HCT116 (cell line): Measurements from ENCODE around the gene CHAF1B. TPM values are rescaled to one million over a fixed set of nuclear protein-coding genes. Genes with fewer than 3 reads are reported as not detected.

ENCODE experiments used
- ATAC-seq: fragments of 200-7000 bp; cut with Tn5 transposase; 2 replicates; pipeline ENCODE4 v1.9.1; 2020; ENCODE audit warnings: mild to moderate bottlenecking, moderate library complexity
- BruUV-seq: library from RNA; stranded (reverse); fragments of 400-500 nt; replicated peaks from 2 replicates; lab custom pipeline; 2021; lab: Mats Ljungman, UMichigan
- CTCF ChIA-PET: fragments of 300-600 bp; sonication (Branson Sonifier 250); formaldehyde crosslinking; loops from one replicate; lab custom pipeline; 2021; ENCODE audit warnings: antibody characterized with exemption; lab: Charles Lee
- POLR2A ChIA-PET: fragments of 300-600, 350-600 bp; sonication (Branson Sonifier 250); formaldehyde crosslinking; loops from one replicate; lab custom pipeline; 2021; ENCODE audit warnings: antibody characterized with exemption; lab: Charles Lee
- RAD21 ChIA-PET, 2 experiments: fragments of 300-600 bp; sonication (Branson Sonifier 250); formaldehyde crosslinking; loops; one replicate each; lab custom pipeline; 2023; ENCODE audit warnings: low total read pairs in 2 of 2; ENCODE audit not compliant: uncharacterized antibody in 2 of 2, unreplicated experiment in 2 of 2, low non-redundant PET in 1 of 2; lab: Charles Lee
- DNase-seq: peaks from one replicate; pipeline ENCODE4 v3.0.0-alpha.2; 2010; ENCODE audit warnings: low read depth, low spot score
- H2AFZ ChIP-seq: fragments of 200-600 bp; shearing (Covaris generic), sonication (generic); 2 replicates; pipeline ENCODE4 v1.6.1; 2017; ENCODE audit warnings: low read depth, mixed run types, mixed read lengths, antibody characterized with exemption, low read length; ENCODE audit not compliant: poor library complexity, severe bottlenecking
- H3K27ac ChIP-seq: 2 replicates; pipeline ENCODE4 v1.5.1; 2012; ENCODE audit warnings: low read depth, low read length
- H3K27me3 ChIP-seq: fragments of 200-600 bp; sonication (generic); 2 replicates; pipeline ENCODE4 v1.6.1; 2016; ENCODE audit warnings: mixed run types, low read length, mixed read lengths; ENCODE audit not compliant: insufficient read depth
- H3K36me3 ChIP-seq, 2 experiments: fragments of 200-500 bp in 1 of 2; fragments of 200-600 bp in 1 of 2; sonication (Bioruptor generic) in 1 of 2; sonication (generic) in 1 of 2; 2 replicates each; pipeline versions ENCODE4 v1.5.1 to v1.6.1; 2014 to 2016; ENCODE audit warnings: low read length in 2 of 2, inconsistent platforms in 1 of 2, mixed read lengths in 1 of 2, mixed run types in 1 of 2; ENCODE audit not compliant: insufficient read depth in 2 of 2, control insufficient read depth in 1 of 2
- H3K4me1 ChIP-seq, 2 experiments: fragments of 200-600 bp in 1 of 2; sonication (generic) in 1 of 2; 2 replicates each; pipeline versions ENCODE4 v1.5.1 to v1.6.1; 2012 to 2017; ENCODE audit warnings: low read length in 2 of 2, inconsistent platforms in 1 of 2, mild to moderate bottlenecking in 1 of 2, mixed read lengths in 1 of 2, mixed run types in 1 of 2, moderate library complexity in 1 of 2; ENCODE audit not compliant: insufficient read depth in 2 of 2, control insufficient read depth in 1 of 2
- H3K4me2 ChIP-seq: fragments of 200-600 bp; sonication (generic); 2 replicates; pipeline ENCODE4 v1.6.1; 2017; ENCODE audit warnings: mixed run types, low read length, mixed read lengths
- H3K4me3 ChIP-seq, 2 experiments: fragments of 200-600 bp in 1 of 2; sonication (generic) in 1 of 2; replicated peaks in 1 of 2; 2 replicates each; pipeline ENCODE4 v1.5.1; 2011 to 2016; ENCODE audit warnings: low read length in 2 of 2, control low read depth in 1 of 2, low read depth in 1 of 2, mild to moderate bottlenecking in 1 of 2, mixed read lengths in 1 of 2, mixed run types in 1 of 2
- H3K79me2 ChIP-seq: fragments of 200-600 bp; sonication (generic); 2 replicates; pipeline ENCODE4 v1.6.1; 2017; ENCODE audit warnings: mild to moderate bottlenecking, mixed run types, low read length, moderate library complexity, mixed read lengths; ENCODE audit not compliant: insufficient read depth
- H3K9ac ChIP-seq: fragments of 200-600 bp; sonication (generic); 2 replicates; pipeline ENCODE4 v1.6.1; 2016; ENCODE audit warnings: low read length, mixed read lengths
- H3K9me2 ChIP-seq: fragments of 200-600 bp; sonication (generic), shearing (Covaris generic); 2 replicates; pipeline ENCODE4 v1.6.1; 2017; ENCODE audit warnings: mixed run types, mild to moderate bottlenecking, moderate library complexity; ENCODE audit not compliant: insufficient read depth
- H3K9me3 ChIP-seq, 2 experiments: fragments of 200-500 bp in 1 of 2; fragments of 200-600 bp in 1 of 2; sonication (Bioruptor generic) in 1 of 2; sonication (generic) in 1 of 2; 2 replicates each; pipeline ENCODE4 v1.6.1; 2014 to 2017; ENCODE audit warnings: low read length in 2 of 2, mixed read lengths in 2 of 2, inconsistent platforms in 1 of 2, low read depth in 1 of 2, mild to moderate bottlenecking in 1 of 2, mixed run types in 1 of 2, moderate library complexity in 1 of 2; ENCODE audit not compliant: control insufficient read depth in 1 of 2, insufficient read depth in 1 of 2
- H4K20me1 ChIP-seq: fragments of 200-600 bp; sonication (generic), shearing (Covaris generic); 2 replicates; pipeline ENCODE4 v1.6.1; 2017; ENCODE audit warnings: mixed run types, mild to moderate bottlenecking, moderate library complexity; ENCODE audit not compliant: insufficient read depth
- CTCF ChIP-seq, 3 experiments: fragments of 200-600 bp in 1 of 3; sonication (generic) in 1 of 3; IDR thresholded peaks in 2 of 3; conservative IDR thresholded peaks in 1 of 3; 2 replicates each; pipeline ENCODE4 v1.5.1; 2012 to 2017; ENCODE audit warnings: low read depth in 2 of 3, low read length in 2 of 3, antibody characterized with exemption in 1 of 3, borderline replicate concordance in 1 of 3, control low read depth in 1 of 3, mild to moderate bottlenecking in 1 of 3, mixed read lengths in 1 of 3, mixed run types in 1 of 3, moderate library complexity in 1 of 3; ENCODE audit not compliant: insufficient read depth in 1 of 3
- EGR1 ChIP-seq: IDR thresholded peaks from 2 replicates; pipeline ENCODE4 v1.6.1; 2012; ENCODE audit warnings: low read depth
- MAX ChIP-seq: IDR thresholded peaks from 2 replicates; pipeline ENCODE4 v1.6.1; 2012
- ZBTB33 ChIP-seq: IDR thresholded peaks from 2 replicates; pipeline ENCODE4 v1.6.1; 2011; ENCODE audit warnings: mild to moderate bottlenecking, low read length, moderate library complexity; ENCODE audit not compliant: insufficient replicate concordance; ENCODE audit errors: extremely low read depth
- ZFX ChIP-seq: fragments of 450-650 bp; IDR thresholded peaks from 2 replicates; pipeline ENCODE4 v1.6.1; 2017
- intact Hi-C: fragments of 100-400 bp; cut with micrococcal nuclease; formaldehyde crosslinking; loops from 2 replicates; pipeline ENCODE4 v1.10.0; 2022
- total RNA-seq: library from RNA; stranded (reverse); gene quantifications from one replicate; pipeline ENCODE4 v1.2.1, GENCODE V29; 2021; ENCODE audit not compliant: unreplicated experiment

CHAF1B gene
- total RNA-seq, 1 experiment from 2014 or later: 26.1 TPM

- no peaks in the 10 kb centered on the region for H3K4me1 ChIP-seq
- no peak overlapping the region for H3K9ac ChIP-seq
- no TSS peak for BruUV-seq
- no peak overlapping the region for H3K4me2 ChIP-seq
- no peaks in the 10 kb centered on the region for H3K27me3 ChIP-seq
- no peaks in the 10 kb centered on the region for H3K79me2 ChIP-seq
- DNase-seq (no peak), ATAC-seq (no peak)
- H4K20me1 ChIP-seq: no peaks in the 10 kb centered on the region
- H3K36me3 ChIP-seq: peaks cover 19 to 35% of the 10 kb centered on the region in 2 experiments
- RAD21 ChIA-PET: no interaction called here
- H3K27ac ChIP-seq: no peak overlapping the region
- CTCF ChIA-PET: no interaction called here
- H2AFZ ChIP-seq: no peak overlapping the region
- intact Hi-C loops: no loop called here
- H3K9me2 ChIP-seq: no peaks in the 10 kb centered on the region
- POLR2A ChIA-PET: no interaction called here
- H3K9me3 ChIP-seq: no peaks in the 10 kb centered on the region
- no peak overlapping the region for H3K4me3 ChIP-seq
- TF ChIP-seq ZFX: no peak
- TF ChIP-seq CTCF (IDR thresholded peaks at IDR 0.05 in 2 of 3, conservative IDR thresholded peaks at IDR 0.05 in 1 of 3; ENCODE audit: borderline replicate concordance in 1 of 3, insufficient read depth in 1 of 3, low read depth in 2 of 3, low read length in 2 of 3): no peak
- no peak for TF ChIP-seq MAX
- no peak for TF ChIP-seq ZBTB33
- no peak for TF ChIP-seq EGR1
Measured at GRCh38 chr21:36400719-36401118, 15.5 kb downstream of the CHAF1B start.
